Ovary (tissue), 3 donors: ENCODE results near the gene CEMIP.

Experiments used
- CTCF ChIP-seq, 3 donors: fragments of 450-650 bp in 2 of 3; fragments of 200-600 bp in 1 of 3; IDR thresholded peaks; one replicate each; pipeline versions ENCODE4 v1.5.1 to v1.8.0; 2016 to 2022; ENCODE audit warnings: antibody characterized with exemption in 3 of 3, mild to moderate bottlenecking in 1 of 3
- POLR2A ChIP-seq: fragments of 450-650 bp; IDR thresholded peaks from one replicate; pipeline ENCODE4 v1.6.1; 2017; ENCODE audit warnings: antibody characterized with exemption, mild to moderate bottlenecking, moderate library complexity
- donor health status: DM: no; HTN: no; CAD: no.

GRCh38 chr15:80892414-80892813 is 113.2 kb downstream of the CEMIP start:
- no peak for TF ChIP-seq CTCF (IDR thresholded peaks at IDR 0.05)
- no peak for TF ChIP-seq POLR2A
